Hypothalamus (tissue), 51 donors: ENCODE results near the gene MTG2.

ENCODE experiments used
- DNase-seq, 51 donors: peaks; one replicate each; lab custom pipeline; 2025; lab: John Stamatoyannopoulos, UW

The MTG2 gene

GRCh38 chr20:62160253-62160652 is 22.6 kb upstream of the MTG2 start:
- DNase-seq: no peak

- no peak for DNase-seq
Measured at GRCh38 chr20:62160876-62161275, 22.0 kb upstream of the MTG2 start.

- DNase-seq: no peak
Measured at GRCh38 chr20:62161347-62161746, 21.5 kb upstream of the MTG2 start.

- no peak for DNase-seq
Measured at GRCh38 chr20:62162765-62163484, 19.9 kb upstream of the MTG2 start.

- DNase-seq: no peak
Measured at GRCh38 chr20:62163485-62163865, 19.4 kb upstream of the MTG2 start.

- DNase-seq: no peak
Measured at GRCh38 chr20:62163986-62164762, 18.7 kb upstream of the MTG2 start.

GRCh38 chr20:62164879-62165761 is 17.7 kb upstream of the MTG2 start:
- no peak for DNase-seq

- DNase-seq: no peak
Measured at GRCh38 chr20:62165762-62166399, 16.9 kb upstream of the MTG2 start.

GRCh38 chr20:62167474-62167873 is 15.4 kb upstream of the MTG2 start:
- no peak for DNase-seq

GRCh38 chr20:62168061-62168460 is 14.8 kb upstream of the MTG2 start:
- DNase-seq: no peak

GRCh38 chr20:62168890-62169435 is 13.9 kb upstream of the MTG2 start:
- DNase-seq: no peak

- DNase-seq: no peak
Measured at GRCh38 chr20:62170536-62170935, 12.3 kb upstream of the MTG2 start.

GRCh38 chr20:62171245-62171644 is 11.6 kb upstream of the MTG2 start:
- DNase-seq: no peak

- no peak for DNase-seq
Measured at GRCh38 chr20:62172666-62173065, 10.2 kb upstream of the MTG2 start.

GRCh38 chr20:62174021-62174804 is 8.6 kb upstream of the MTG2 start:
- DNase-seq: no peak

GRCh38 chr20:62174870-62175624 is 7.8 kb upstream of the MTG2 start:
- DNase-seq: no peak

- DNase-seq: no peak
Measured at GRCh38 chr20:62175711-62176110, 7.1 kb upstream of the MTG2 start.

- no peak for DNase-seq
Measured at GRCh38 chr20:62176866-62177265, 6.0 kb upstream of the MTG2 start.

GRCh38 chr20:62177307-62177706 is 5.5 kb upstream of the MTG2 start:
- DNase-seq: no peak
